DND-41 (cell line): ENCODE results near the gene PIK3AP1.

Experiments used
- ATAC-seq: fragments of 200-7000 bp; cut with Tn5 transposase; 3 replicates; pipeline ENCODE4 v1.9.1; 2021; ENCODE audit warnings: low read depth; ENCODE audit not compliant: insufficient read depth
- DNase-seq: peaks from one replicate; pipeline ENCODE4 v3.0.0-alpha.2; 2020
- H2AFZ ChIP-seq: 2 replicates; pipeline ENCODE4 v1.6.0; 2012; ENCODE audit warnings: low read depth, low read length
- H3K27ac ChIP-seq: 2 replicates; pipeline ENCODE4 v1.5.1; 2012; ENCODE audit warnings: low read length, inconsistent platforms
- H3K27me3 ChIP-seq: fragments of 200-600 bp; sonication (generic); 2 replicates; pipeline ENCODE4 v1.6.0; 2012; ENCODE audit warnings: low read length, mild to moderate bottlenecking, inconsistent platforms; ENCODE audit not compliant: insufficient read depth, poor library complexity
- H3K36me3 ChIP-seq: 2 replicates; pipeline ENCODE4 v1.5.1; 2012; ENCODE audit warnings: low read length, inconsistent platforms; ENCODE audit not compliant: insufficient read depth
- H3K4me1 ChIP-seq: 2 replicates; pipeline ENCODE4 v1.5.1; 2012; ENCODE audit warnings: mild to moderate bottlenecking, low read length; ENCODE audit not compliant: insufficient read depth
- H3K4me2 ChIP-seq: 2 replicates; pipeline ENCODE4 v1.6.0; 2012; ENCODE audit warnings: mild to moderate bottlenecking, moderate library complexity, low read length, inconsistent platforms; ENCODE audit not compliant: insufficient read depth
- H3K4me3 ChIP-seq, 2 experiments: fragments of 200-600 bp in 1 of 2; shearing (Covaris generic) in 1 of 2; 2 replicates each; pipeline ENCODE4 v1.5.1; 2012 to 2016; ENCODE audit warnings: inconsistent platforms in 2 of 2, low read length in 2 of 2, mild to moderate bottlenecking in 2 of 2, low read depth in 1 of 2, moderate library complexity in 1 of 2
- H3K79me2 ChIP-seq: 2 replicates; pipeline ENCODE4 v1.6.0; 2012; ENCODE audit warnings: low read length, inconsistent platforms; ENCODE audit not compliant: insufficient read depth
- H3K9ac ChIP-seq: 2 replicates; pipeline ENCODE4 v1.6.0; 2012; ENCODE audit warnings: low read depth, mild to moderate bottlenecking, inconsistent platforms, low read length, moderate library complexity
- H3K9me3 ChIP-seq: 2 replicates; pipeline ENCODE4 v1.5.1; 2012; ENCODE audit warnings: low read length, moderate library complexity, mild to moderate bottlenecking, inconsistent platforms; ENCODE audit not compliant: insufficient read depth, severe bottlenecking
- H4K20me1 ChIP-seq: 2 replicates; pipeline ENCODE4 v1.6.0; 2012; ENCODE audit warnings: low read length; ENCODE audit not compliant: insufficient read depth
- CTCF ChIP-seq: IDR thresholded peaks from 2 replicates; pipeline ENCODE4 v1.5.1; 2012; ENCODE audit warnings: borderline replicate concordance, low read length, moderate library complexity, mild to moderate bottlenecking; ENCODE audit not compliant: poor library complexity, severe bottlenecking; ENCODE audit errors: extremely low read depth
- EZH2 ChIP-seq: IDR thresholded peaks from 3 replicates; pipeline ENCODE4 v1.6.1; 2012; ENCODE audit warnings: borderline replicate concordance, low read depth, mild to moderate bottlenecking, moderate library complexity, low read length, inconsistent platforms; ENCODE audit not compliant: severe bottlenecking

The PIK3AP1 gene

GRCh38 chr10:96714031-96714590, 6.2 kb downstream of the PIK3AP1 start:
- TF ChIP-seq CTCF, result no peak
- no peak for TF ChIP-seq EZH2
- no peaks in the 10 kb centered on the region for H3K27me3 ChIP-seq
- peaks cover 24% of the 10 kb centered on the region for H3K4me1 ChIP-seq
- no peaks in the 10 kb centered on the region for H3K36me3 ChIP-seq
- H3K9me3 ChIP-seq, result no peaks in the 10 kb centered on the region
- H3K27ac ChIP-seq, result no peak overlapping the region
- ATAC-seq (no peak), DNase-seq (no peak)
- no peak overlapping the region for H3K9ac ChIP-seq
- no peak overlapping the region for H3K4me2 ChIP-seq
- no peaks in the 10 kb centered on the region for H4K20me1 ChIP-seq
- H3K4me3 ChIP-seq, result no peak overlapping the region
- H3K79me2 ChIP-seq, result no peaks in the 10 kb centered on the region
- H2AFZ ChIP-seq, result no peak overlapping the region

GRCh38 chr10:96712662-96713271, 7.5 kb downstream of the PIK3AP1 start:
- H3K9ac ChIP-seq, result no peak overlapping the region
- DNase-seq (no peak), ATAC-seq (no peak)
- no peaks in the 10 kb centered on the region for H3K27me3 ChIP-seq
- no peaks in the 10 kb centered on the region for H4K20me1 ChIP-seq
- no peaks in the 10 kb centered on the region for H3K9me3 ChIP-seq
- peaks cover 11% of the 10 kb centered on the region; the same call in 1 of the 2 replicates for H3K4me1 ChIP-seq
- H3K36me3 ChIP-seq, result no peaks in the 10 kb centered on the region
- TF ChIP-seq CTCF (no peak), EZH2 (no peak)
- no peak overlapping the region for H2AFZ ChIP-seq
- H3K27ac ChIP-seq, result no peak overlapping the region
- no peak overlapping the region for H3K4me3 ChIP-seq
- no peaks in the 10 kb centered on the region for H3K79me2 ChIP-seq
- H3K4me2 ChIP-seq, result no peak overlapping the region

GRCh38 chr10:96711048-96711728, 9.1 kb downstream of the PIK3AP1 start:
- Histone ChIP-seq H3K9ac (no peak overlapping the region), H3K4me2 (no peak overlapping the region), H4K20me1 (no peaks in the 10 kb centered on the region), H3K4me3 (no peak overlapping the region), H2AFZ (no peak overlapping the region), H3K4me1 (no peaks in the 10 kb centered on the region), H3K9me3 (no peaks in the 10 kb centered on the region), H3K79me2 (no peaks in the 10 kb centered on the region), H3K27me3 (no peaks in the 10 kb centered on the region), H3K27ac (no peak overlapping the region), H3K36me3 (no peaks in the 10 kb centered on the region)
- TF ChIP-seq EZH2, result no peak
- TF ChIP-seq CTCF, result no peak
- ATAC-seq (no peak), DNase-seq (no peak)
